GM21381 (cell line): Measurements from ENCODE around the gene LINGO1.

Experiments used
- ATAC-seq: cut with Tn5 transposase; IDR thresholded peaks from one replicate; pipeline ENCODE4 v1.9.1; 2021; ENCODE audit warnings: mild to moderate bottlenecking, moderate library complexity; ENCODE audit not compliant: unreplicated experiment

The LINGO1 gene

DNA sequence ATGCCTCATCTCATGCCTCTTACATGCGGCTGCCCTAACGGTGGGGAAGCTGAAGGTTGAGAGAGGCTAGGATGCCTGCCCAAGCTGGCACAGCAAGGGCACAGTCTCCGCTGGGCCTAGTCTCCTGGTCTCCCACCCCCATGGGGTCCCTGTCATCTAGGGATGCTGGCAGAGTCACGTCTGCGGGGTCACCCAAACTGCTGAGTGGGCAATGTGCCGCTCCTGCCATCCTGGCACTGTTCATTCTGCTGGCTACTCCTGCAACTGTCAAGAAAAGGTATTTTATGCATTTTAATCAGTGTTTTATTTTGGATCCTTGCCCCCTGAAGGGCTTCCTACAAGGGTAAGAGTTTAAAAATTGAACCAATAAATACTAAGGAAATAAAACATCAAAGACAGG lies 12.8 kb downstream of the LINGO1 start:
- no peak for ATAC-seq

DNA sequence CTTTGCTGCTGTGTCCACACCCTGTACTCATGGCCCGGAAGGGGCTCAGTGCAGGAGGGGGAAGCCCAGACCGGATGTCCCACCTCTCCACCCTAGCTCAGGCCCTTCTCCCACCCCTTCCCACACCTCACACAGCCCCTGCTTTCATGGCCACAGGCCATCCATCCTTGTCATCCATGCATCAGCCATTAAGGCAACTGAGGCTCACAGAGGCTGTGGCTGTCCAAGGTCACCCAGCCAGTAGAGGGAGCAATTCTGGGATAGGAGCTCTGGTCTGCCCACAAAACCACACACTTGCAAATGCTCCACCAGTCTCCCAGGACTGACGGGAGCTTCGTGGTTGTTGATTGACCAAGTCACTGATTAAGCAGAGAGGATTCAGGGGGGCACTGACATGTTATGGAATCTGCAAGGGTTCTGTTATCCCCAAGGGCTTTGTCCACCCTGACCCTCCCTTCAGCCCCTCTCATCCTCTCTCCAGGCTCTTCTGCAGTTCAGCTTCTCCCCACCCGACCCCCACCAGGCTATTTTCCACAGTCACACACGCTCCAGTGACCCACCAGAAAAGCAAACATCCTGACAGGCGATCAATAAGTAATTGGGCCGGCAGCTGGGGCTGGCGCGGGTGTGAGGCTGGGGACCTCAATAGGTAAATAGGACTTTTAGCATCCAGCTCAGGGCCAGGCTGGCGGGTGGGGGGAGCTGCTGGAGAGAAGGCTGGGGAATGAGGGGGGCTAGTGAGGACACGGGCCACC lies 15.1 kb downstream of the LINGO1 start:
- no peak for ATAC-seq

GRCh38 chr15:77616072-77616471 lies 16.6 kb downstream of the LINGO1 start:
- ATAC-seq: no peak

DNA sequence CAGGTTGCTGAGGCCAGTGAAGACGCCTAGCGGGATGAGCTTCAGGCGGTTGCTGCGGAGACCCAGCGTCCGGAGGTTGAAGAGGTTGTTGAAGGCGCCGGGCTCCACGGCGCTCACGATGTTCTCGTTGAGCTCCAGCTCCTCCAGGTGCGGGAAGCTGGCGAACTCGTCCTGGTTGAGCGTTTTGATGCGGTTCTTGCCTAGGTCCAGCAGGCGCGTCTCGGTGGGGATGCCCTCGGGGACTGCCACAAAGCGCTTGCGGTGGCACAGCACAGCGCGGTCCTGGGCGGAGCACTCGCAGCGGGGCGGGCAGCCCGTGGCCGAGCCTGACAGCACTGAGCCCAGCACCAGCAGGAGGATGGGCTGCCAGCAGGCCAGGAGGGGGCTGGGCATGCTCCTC lies 17.2 kb downstream of the LINGO1 start:
- ATAC-seq: no peak

DNA sequence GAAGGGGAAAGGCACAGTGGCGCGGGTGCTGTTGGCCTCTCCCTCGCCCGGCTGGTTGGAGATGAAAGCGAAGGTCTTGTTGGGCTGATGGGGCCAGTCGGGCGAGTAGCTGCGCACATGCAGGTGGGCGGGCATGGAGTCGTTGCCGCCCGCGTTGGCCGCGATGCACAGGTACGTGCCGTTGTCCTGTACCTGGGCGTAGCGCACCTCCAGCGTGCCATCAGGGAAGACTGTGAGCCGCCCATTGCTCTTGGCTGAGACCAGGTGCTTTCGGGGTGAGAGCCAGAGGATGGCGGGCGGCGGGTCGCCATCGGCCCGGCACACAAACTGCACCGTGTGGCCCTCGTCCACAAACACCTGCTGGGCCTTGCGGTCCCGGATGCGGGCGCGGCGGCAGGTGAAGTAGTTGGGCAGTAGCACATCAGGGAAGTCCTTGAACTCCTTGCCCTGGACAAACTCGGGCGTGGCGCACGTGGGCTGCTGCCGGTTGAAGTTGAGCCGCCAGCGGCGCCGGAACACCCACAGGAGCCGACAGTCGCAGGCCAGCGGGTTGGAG lies 18.4 kb downstream of the LINGO1 start:
- no peak for ATAC-seq

DNA sequence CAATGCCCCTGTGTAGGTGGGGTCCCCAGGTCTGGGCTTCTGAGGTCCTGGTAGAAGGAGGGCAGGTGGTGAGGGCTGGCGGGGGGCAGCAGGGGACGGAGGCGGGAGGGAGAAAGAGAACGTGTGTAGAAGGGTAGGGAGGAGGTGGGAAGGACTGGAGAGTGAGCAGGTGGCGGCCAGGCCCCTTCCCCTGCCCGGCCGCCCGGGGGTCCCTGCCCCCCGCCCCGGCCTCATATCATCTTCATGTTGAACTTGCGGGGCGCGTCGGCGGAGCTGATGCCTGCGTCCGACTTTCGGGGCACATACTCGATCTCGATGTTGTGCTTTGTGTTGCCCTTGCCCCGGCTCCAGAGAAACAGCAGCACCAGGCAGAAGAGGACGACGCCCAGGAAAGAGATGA lies 18.9 kb downstream of the LINGO1 start:
- no peak for ATAC-seq

- ATAC-seq: no peak
These were observed 19.6 kb downstream of the LINGO1 start for GRCh38 chr15:77612958-77613601.

- no peak for ATAC-seq
These were observed 20.9 kb downstream of the LINGO1 start for GRCh38 chr15:77611767-77612166.

DNA sequence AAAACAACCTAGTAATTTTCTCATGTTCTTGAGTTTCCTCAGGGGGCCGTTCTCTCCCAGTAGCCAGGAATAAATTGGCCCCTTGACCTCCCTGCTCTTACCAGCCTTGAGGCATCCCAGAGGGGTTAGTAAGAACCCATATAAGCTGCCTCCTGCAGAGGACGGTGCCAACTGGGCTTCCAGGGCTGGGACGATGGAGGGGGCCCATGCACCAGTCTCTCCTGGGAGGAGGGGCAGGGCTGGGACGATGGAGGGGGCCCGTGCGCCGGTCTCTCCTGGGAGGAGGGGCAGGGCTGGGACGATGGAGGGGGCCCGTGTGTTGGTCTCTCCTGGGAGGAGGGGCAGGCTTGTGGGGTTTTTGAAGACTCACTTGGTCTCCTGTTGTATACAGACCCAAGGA lies 22.0 kb downstream of the LINGO1 start:
- no peak for ATAC-seq

GRCh38 chr15:77609558-77609957 lies 23.2 kb downstream of the LINGO1 start:
- no peak for ATAC-seq

- ATAC-seq: no peak
These were observed 23.9 kb downstream of the LINGO1 start for GRCh38 chr15:77608774-77609173.

GRCh38 chr15:77607894-77608261 lies 24.8 kb downstream of the LINGO1 start:
- no peak for ATAC-seq

DNA sequence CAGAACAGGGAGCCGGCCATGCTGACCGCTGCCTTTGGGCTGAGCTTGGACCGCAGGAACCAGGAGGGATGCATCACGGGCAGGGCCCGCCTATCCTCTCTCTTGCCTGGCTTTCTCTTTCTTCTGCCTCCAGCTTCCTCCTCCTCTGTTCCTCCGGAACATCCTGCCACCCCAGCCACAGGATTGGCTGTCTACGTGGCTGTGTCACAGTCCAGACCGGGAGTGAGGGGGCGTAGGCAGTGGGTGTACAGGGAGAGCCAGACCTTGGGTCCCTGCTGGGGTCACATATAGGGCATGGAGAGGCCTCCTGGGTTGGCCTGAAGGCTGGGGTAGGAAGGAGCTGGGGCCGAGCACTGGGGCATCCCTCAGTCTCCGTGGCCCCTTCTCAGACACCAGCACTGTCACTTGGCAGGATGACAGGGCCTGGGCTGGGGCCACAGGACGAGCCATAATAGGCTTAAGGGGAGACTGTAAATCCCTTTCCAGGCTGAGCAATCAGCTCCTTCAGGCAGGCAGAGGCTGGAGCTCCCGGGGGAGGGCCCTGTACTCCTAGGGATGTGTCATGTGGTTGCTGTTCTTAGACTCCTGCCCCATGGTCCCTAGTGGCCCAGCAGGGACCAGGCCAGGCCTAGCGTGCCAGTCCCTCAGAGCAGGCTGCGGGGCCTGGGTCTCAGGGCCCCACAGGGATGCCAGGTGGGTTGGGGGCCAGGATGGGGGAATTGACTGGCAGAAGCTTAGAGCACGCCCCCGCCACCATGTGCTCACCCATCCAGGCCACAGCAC lies 25.4 kb downstream of the LINGO1 start:
- ATAC-seq: no peak

DNA sequence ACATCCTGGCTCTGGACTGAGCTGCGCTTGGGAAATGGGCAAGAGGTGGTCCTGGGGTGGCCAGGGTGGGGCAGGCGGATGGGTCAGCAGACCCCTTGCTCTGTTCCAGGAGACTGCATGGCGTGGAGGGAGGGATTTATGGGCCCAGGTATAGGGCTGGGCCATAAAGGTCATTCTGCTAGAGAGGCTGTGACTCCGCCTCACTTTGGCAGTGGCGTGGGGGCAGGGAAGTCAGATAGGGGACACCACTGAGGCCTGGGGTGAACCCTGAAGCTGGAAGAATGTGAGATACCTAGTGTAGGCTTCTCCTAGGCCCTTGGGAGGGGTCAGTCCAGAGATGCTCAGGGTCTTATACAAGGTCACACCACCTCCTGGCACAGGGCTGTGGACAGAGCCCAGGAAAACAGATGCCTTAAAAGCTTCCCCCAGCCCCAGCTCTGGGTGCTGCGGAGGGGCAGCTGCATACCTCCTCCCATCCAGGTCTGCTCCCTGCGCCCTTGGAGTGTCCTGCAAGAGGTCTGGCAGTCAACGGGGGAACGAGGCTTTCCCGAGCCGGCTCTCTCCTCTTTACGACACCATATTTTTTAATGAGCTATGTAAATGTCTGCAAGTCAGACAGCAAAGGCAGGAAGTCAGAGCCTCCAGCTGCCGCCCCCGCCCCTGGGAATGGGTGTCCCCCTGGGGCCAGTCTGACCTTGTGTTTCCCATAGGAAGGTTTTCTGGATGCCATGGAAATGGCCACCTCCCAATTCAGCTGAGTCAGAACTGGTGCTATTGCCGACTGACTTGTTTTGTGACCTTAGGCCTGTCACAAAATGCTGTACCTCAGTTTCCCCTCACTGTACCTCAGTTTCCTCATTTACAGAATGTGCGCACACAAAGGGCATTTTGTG lies 26.3 kb downstream of the LINGO1 start:
- ATAC-seq: no peak

DNA sequence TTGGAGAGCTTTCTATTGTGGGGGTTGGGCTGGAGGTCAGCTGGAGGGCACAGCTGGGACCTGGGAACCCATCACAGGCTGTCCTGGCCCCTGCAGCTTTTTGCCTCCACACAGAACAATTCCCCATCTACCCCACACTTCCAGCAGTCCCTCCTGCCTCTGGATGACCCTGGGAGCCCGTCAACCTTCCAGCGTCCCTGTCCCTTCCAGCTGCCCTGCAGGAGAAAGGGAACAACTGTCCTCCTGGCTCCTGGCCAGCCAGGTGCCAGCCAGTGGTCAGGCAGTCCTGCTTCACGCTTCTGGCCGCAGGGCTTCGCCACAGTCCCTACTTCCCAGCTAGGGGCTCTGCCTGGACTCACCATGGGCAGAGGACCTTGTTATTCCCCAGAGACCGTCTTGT lies 27.2 kb downstream of the LINGO1 start:
- ATAC-seq: no peak

DNA sequence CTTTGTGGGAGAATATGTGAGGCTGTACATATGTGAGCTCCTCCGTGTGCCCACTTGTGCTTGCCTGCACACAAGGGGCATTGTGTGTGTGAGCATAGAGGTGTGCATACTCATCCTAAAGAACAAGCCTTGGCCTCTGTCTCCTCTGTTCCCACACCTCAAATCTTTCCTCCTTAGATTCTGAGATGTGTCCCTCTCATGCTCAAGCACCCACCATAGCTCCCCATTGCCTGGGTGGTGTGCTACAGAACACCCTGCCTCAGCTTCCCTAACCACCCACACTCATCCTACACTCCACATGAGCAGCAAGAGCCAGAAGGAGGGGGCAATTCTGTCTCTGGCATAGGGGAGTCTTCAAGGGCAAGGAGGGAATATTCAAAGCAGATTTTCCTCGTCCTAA lies 27.7 kb downstream of the LINGO1 start:
- ATAC-seq: no peak

DNA sequence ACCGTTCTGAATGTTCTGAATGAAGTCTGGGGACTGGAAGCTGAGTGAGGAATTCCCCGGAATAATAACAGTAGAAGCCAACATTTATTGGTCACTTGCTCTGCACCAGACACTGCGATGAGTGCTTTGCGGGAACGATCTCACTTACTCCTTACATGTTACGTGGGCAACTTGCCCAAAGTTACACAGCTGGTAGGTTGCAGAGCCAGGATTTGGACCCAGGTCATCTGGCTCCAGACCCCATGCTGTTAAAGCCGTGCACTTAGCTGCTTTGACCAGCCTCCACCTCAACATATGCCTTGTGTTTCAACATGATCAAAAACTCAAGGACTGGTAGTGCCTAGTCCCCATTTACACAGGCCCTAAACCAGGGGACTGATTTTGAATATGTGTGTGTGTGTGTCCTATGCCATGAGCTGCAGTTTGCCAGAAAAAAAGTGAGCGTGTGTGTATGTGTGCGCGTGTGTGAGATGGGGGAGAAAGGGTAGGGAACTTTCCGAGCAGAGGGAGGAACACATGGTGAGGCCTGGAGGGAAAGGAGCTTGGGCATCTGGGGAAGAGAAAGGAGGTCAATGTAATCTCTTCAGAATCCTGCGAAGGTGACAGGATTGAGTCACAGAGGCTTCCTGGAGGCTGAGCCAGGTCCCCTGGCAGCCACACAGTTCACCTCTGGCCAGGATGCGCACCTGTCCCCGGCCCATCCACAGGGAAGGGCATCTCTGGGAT lies 28.9 kb downstream of the LINGO1 start:
- ATAC-seq: no peak

DNA sequence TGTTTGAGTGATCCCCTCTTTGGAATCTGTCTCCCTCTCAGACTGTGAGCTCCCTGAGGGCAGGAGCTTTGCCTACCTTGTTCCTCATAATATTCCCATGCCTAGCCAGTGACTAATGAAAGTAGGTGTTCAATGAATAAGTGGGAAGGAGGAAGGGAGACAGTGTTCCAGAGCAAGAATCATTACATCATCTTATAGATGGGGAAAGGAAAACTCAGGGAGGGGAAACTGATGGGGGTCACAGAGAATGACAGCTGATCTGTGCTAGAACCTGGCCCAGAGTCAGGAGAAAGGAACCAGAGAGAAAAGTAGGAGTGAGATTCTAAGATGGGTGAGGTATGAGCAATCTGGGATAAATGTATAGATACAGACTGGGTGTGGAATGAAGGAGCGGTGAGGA lies 29.9 kb downstream of the LINGO1 start:
- ATAC-seq: no peak

- no peak for ATAC-seq
These were observed 32.8 kb downstream of the LINGO1 start for GRCh38 chr15:77599899-77600298.

DNA sequence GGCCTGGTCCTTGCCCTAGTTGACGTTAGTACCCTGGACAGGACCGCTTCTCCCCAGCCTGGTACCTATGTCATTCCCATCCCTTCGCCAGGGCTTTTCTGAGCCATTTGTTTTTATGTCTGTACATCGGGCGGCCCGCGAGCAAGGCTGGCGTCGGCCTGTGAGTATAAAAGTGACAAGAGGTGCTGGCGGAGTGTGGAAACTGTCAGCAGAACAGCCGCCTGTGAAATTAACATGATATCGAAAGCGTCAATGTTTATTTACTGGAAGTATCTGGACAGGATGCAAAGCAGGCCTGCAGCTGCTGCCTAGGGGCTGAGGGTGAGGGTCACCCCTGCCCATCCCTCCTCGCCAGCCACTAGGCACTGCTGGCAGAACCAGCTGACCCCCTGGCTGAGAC lies 33.4 kb downstream of the LINGO1 start:
- no peak for ATAC-seq
